ENCODE data around the gene SLC37A1.

The SLC37A1 gene

DNA sequence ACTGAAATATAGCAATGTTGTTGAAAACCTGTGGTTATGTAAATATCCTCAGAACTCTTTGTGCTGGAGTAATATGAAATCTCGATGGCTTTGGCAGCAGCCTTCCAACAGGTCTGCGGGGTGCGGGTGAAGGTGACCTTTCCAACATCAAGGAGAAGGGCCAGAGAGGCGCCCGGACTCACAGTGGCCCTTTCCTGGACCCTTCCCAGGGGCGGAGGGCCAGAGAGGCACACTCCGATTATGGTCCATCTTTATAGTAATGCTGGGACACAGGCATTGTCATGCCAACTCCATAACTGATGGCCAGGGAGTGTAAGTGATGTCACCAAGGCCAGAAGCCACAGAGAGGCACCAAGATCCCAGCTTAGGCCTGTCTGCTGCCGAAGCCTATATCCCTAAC lies 18.1 kb downstream of the SLC37A1 start:
- no peak for DNase-seq (ENCODE audit: low read depth)
- TF ChIP-seq CTCF (IDR thresholded peaks at IDR 0.05; ENCODE audit: insufficient read depth, low read depth, low read length, missing control alignments) = no peak
- H3K4me3 ChIP-seq (ENCODE audit: low read depth, low read length) = no peak overlapping the region

- no peak for TF ChIP-seq CTCF (IDR thresholded peaks at IDR 0.05; ENCODE audit: insufficient read depth, low read depth, low read length, missing control alignments)
- no peak overlapping the region for H3K4me3 ChIP-seq (ENCODE audit: low read depth, low read length)
- no peak for DNase-seq (ENCODE audit: low read depth)
Observed at GRCh38 chr21:42532466-42533181, 19.0 kb downstream of the SLC37A1 start.

GRCh38 chr21:42533306-42533962 lies 19.8 kb downstream of the SLC37A1 start:
- TF ChIP-seq CTCF (IDR thresholded peaks at IDR 0.05; ENCODE audit: insufficient read depth, low read depth, low read length, missing control alignments) = no peak
- no peak for DNase-seq (ENCODE audit: low read depth)
- H3K4me3 ChIP-seq (ENCODE audit: low read depth, low read length) = peak overlapping the region; percentile 40

- H3K4me3 ChIP-seq (ENCODE audit: low read depth, low read length) = peak overlapping the region; percentile 40
- DNase-seq (ENCODE audit: low read depth) = no peak
- TF ChIP-seq CTCF (IDR thresholded peaks at IDR 0.05; ENCODE audit: insufficient read depth, low read depth, low read length, missing control alignments) = no peak
Observed at GRCh38 chr21:42533963-42534355, 20.3 kb downstream of the SLC37A1 start.

DNA sequence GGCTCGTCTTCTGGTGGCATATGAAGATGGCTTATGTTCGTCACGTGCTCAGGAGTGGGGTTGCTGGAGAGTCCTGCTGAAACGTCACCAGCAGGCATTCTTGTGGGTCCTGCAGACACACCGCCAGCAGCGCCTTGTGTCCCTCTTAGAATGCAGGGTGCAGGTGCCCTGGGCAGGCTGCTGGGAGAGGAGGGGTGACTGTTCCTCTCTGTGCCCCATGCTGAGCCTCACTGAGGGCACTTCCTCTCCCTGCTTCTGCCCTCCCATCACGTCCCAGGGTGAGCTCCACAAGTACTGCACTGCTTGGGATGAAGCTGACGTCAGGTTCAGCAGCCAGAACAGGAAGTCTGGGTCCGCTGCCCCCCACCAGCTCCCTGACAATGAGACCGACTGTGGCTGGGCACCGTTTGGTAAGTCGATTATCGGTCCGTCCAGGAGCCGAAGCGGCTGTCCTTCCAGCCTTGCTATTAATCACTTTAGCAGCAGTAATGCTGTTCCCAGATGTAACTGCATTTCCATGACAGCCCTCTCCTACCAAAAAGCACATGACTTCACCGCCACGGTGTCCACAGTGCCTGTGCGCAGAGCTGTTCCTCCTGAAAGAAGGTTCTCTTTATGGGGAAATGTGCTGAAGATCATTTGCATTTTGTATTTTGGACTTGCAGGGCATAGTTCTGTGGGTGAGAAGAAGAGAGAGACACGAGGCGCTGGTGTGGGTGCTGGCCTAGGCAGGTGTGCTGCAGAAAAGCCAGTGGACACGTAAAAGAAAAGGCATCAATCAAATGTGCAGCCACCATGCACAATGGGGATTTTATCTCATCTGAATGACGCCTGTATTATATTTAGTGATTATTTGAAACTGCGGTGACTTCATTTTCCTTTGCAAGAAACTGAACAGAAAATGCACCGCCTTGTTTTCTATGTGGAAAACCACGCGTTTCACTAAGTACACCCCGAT lies 21.0 kb downstream of the SLC37A1 start:
- peak; percentile 79 for DNase-seq (ENCODE audit: low read depth)
- peak overlapping the region; percentile 40 for H3K4me3 ChIP-seq (ENCODE audit: low read depth, low read length)
- TF ChIP-seq CTCF (IDR thresholded peaks at IDR 0.05; ENCODE audit: insufficient read depth, low read depth, low read length, missing control alignments) = no peak

- TF ChIP-seq CTCF (IDR thresholded peaks at IDR 0.05; ENCODE audit: insufficient read depth, low read depth, low read length, missing control alignments) = no peak
- peak overlapping the region; percentile 40 for H3K4me3 ChIP-seq (ENCODE audit: low read depth, low read length)
- peak; percentile 86 for DNase-seq (ENCODE audit: low read depth)
Observed at GRCh38 chr21:42535602-42536171, 22.0 kb downstream of the SLC37A1 start.

Measured in GM12865 (cell line).